Activated CD8-positive, alpha-beta T cell treated with anti-CD3 and anti-CD28 coated beads for 36 hours (primary cell): ENCODE data around the gene ANXA2. TPM values are rescaled to one million over a fixed set of nuclear protein-coding genes. Genes with fewer than 3 reads are reported as not detected.

ENCODE experiments used
- ATAC-seq: fragments of 200-7000 bp; cut with Tn5 transposase; one replicate; pipeline ENCODE4 v1.10.0; 2021; ENCODE audit warnings: mild to moderate bottlenecking, moderate library complexity
- CTCF ChIA-PET: fragments of 350-600 bp; sonication (Branson Sonifier 250); formaldehyde crosslinking; loops from one replicate; lab custom pipeline; 2021; ENCODE audit warnings: antibody characterized with exemption; lab: Charles Lee
- POLR2A ChIA-PET: fragments of 350-600 bp; sonication (Branson Sonifier 250); formaldehyde crosslinking; loops from one replicate; lab custom pipeline; 2021; ENCODE audit warnings: antibody characterized with exemption; lab: Charles Lee
- DNase-seq: peaks from one replicate; pipeline ENCODE4 v3.0.0-alpha.2; 2020
- H3K27ac Mint-ChIP-seq: one replicate; pipeline ENCODE4 v1.8.0; 2021; ENCODE audit warnings: mild to moderate bottlenecking, mixed read lengths
- H3K27me3 Mint-ChIP-seq: one replicate; pipeline ENCODE4 v1.8.0; 2021; ENCODE audit warnings: mixed read lengths
- H3K36me3 Mint-ChIP-seq: one replicate; pipeline ENCODE4 v1.8.0; 2021; ENCODE audit warnings: low read depth, mixed read lengths
- H3K4me1 Mint-ChIP-seq: one replicate; pipeline ENCODE4 v1.8.0; 2021; ENCODE audit warnings: low read depth, mixed read lengths
- H3K4me3 Mint-ChIP-seq: one replicate; pipeline ENCODE4 v1.8.0; 2021; ENCODE audit warnings: mild to moderate bottlenecking, moderate library complexity, mixed read lengths
- H3K9me3 Mint-ChIP-seq: one replicate; pipeline ENCODE4 v1.8.0; 2021; ENCODE audit warnings: mixed read lengths
- intact Hi-C: fragments of 100-400 bp; cut with micrococcal nuclease; formaldehyde crosslinking; loops from one replicate; pipeline ENCODE4 v1.10.0; 2022
- total RNA-seq, 2 experiments: library from RNA; stranded (reverse); gene quantifications; one replicate each; pipeline ENCODE4 v1.2.3, GENCODE V29; 2021
- TF ChIP-seq, protein P1 (sequence below): fragments of 200-600 bp; IDR thresholded peaks from one replicate; pipeline ENCODE4 v1.8.0; 2022; ENCODE audit warnings: antibody characterized with exemption, mild to moderate bottlenecking

ANXA2 gene
- total RNA-seq, 2 experiments from 2014 or later = 57.9 to 60.2 TPM

DNA sequence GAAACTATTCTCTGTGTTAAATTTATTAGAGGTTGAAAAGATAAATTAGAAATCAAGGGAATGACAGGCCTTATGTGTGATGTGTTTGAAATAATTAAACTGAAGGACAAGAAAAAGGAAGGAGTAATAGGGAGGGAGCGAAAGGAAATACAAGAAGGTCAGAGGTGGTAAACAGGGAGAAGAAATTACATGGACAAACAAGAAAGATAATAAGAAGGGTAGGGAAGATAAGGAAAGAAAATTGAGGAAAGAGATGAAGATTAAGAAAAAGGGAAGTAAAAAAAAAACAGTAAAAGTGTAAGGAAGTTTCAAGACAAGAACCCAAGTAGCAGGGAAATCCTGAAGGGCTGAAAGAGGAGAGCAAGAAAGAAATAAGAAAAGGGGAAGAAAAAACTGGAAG is 26.2 kb upstream of the ANXA2 start:
- ChIA-PET POLR2A (no interaction called here), CTCF (no interaction called here)
- Mint-ChIP-seq H3K36me3 (peaks cover 22% of the 10 kb centered on the region), H3K27ac (no peak overlapping the region), H3K4me3 (no peak overlapping the region), H3K9me3 (no peaks in the 10 kb centered on the region), H3K27me3 (no peaks in the 10 kb centered on the region), H3K4me1 (peaks cover 4% of the 10 kb centered on the region)
- ATAC-seq = no peak
- TF ChIP-seq, protein P1, sequence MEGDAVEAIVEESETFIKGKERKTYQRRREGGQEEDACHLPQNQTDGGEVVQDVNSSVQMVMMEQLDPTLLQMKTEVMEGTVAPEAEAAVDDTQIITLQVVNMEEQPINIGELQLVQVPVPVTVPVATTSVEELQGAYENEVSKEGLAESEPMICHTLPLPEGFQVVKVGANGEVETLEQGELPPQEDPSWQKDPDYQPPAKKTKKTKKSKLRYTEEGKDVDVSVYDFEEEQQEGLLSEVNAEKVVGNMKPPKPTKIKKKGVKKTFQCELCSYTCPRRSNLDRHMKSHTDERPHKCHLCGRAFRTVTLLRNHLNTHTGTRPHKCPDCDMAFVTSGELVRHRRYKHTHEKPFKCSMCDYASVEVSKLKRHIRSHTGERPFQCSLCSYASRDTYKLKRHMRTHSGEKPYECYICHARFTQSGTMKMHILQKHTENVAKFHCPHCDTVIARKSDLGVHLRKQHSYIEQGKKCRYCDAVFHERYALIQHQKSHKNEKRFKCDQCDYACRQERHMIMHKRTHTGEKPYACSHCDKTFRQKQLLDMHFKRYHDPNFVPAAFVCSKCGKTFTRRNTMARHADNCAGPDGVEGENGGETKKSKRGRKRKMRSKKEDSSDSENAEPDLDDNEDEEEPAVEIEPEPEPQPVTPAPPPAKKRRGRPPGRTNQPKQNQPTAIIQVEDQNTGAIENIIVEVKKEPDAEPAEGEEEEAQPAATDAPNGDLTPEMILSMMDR = no peak
- intact Hi-C loops = no loop called here
- DNase-seq = no peak

DNA sequence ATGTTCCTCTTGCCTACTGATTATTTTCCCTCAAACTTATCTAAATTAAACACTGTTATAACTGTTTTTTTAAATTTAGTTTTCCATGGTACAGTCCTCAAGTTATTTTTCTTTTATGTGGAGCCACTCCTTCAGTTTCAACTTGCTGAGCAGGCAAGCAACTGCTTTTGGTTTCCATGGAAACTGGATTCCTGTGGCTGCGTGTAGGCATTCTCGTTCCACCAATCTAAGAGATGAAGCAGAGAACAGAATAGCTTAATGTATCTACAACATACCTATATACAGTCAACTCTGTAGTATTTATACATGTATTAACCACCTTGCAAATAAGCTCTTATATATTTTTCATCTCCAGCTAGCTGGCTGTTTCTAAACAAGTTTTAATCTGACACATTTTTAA is 25.8 kb upstream of the ANXA2 start:
- Mint-ChIP-seq H3K4me3 (no peak overlapping the region), H3K4me1 (peaks cover 4% of the 10 kb centered on the region), H3K27me3 (no peaks in the 10 kb centered on the region), H3K9me3 (no peaks in the 10 kb centered on the region), H3K36me3 (peaks cover 22% of the 10 kb centered on the region), H3K27ac (no peak overlapping the region)
- DNase-seq (no peak), ATAC-seq (no peak)
- CTCF ChIA-PET = no interaction called here
- intact Hi-C loops = no loop called here
- POLR2A ChIA-PET = interaction anchor here (1.2 kb wide), 1 partner anchor 55 kb away, joined by 3 read pairs; no protein-coding TSS in a partner anchor
- TF ChIP-seq, protein P1 = no peak

DNA sequence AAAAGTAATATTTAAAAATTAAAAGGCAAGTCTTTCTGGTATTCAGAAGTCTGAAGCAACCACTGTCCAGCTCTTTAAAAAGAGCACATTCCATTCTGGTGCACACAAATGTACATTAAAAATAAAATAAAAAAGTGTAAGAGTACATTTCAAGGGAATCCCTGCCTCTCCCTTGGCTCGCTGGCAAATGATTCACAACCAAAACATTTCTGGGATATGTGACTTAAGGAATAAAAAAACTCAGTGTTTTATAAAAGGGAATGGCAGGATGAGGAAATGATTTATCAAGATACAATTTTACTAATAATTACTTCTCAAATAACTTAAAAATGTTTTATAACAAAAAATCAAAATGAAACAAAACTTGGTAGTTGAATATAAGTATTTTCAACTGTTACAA is 23.8 kb upstream of the ANXA2 start:
- H3K4me1 Mint-ChIP-seq = peaks cover 4% of the 10 kb centered on the region
- H3K4me3 Mint-ChIP-seq = no peak overlapping the region
- intact Hi-C loops = no loop called here
- CTCF ChIA-PET = interaction anchor here (1.2 kb wide), 1 partner anchor 9 kb away, joined by 3 read pairs; no protein-coding TSS in a partner anchor
- H3K27ac Mint-ChIP-seq = no peak overlapping the region
- ATAC-seq (no peak), DNase-seq (no peak)
- POLR2A ChIA-PET = no interaction called here
- H3K36me3 Mint-ChIP-seq = peaks cover 17% of the 10 kb centered on the region
- TF ChIP-seq, protein P1 = no peak
- H3K27me3 Mint-ChIP-seq = no peaks in the 10 kb centered on the region
- no peaks in the 10 kb centered on the region for H3K9me3 Mint-ChIP-seq

DNA sequence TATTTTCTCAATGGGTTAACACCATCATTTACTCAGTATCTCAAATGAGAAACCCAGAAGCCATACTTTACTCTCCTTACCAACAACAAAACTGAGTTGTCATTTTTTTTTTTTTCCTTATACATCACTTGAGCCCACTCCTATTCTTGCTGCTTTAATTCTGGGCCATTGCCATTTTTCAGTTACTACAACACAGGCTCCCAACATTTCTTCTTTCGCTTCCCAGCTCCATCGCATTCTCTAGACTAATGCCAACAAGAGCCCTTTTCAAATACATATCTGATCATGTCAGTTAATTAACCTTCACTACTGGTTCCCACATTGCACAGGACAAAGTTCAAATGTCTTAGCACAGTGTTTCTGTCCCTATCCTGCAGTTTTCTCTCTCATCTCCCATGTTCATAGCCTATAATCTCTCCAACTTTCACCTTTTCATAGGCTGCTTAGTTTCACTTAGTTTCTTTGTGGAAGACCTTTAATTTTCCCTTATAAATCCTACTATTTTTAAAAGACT is 22.5 kb upstream of the ANXA2 start:
- H3K27ac Mint-ChIP-seq = no peak overlapping the region
- H3K9me3 Mint-ChIP-seq = no peaks in the 10 kb centered on the region
- H3K27me3 Mint-ChIP-seq = no peaks in the 10 kb centered on the region
- ATAC-seq (no peak), DNase-seq (no peak)
- H3K4me3 Mint-ChIP-seq = no peak overlapping the region
- peaks cover 4% of the 10 kb centered on the region for H3K4me1 Mint-ChIP-seq
- intact Hi-C loops = no loop called here
- ChIA-PET POLR2A (interaction anchor here (1.1 kb wide), 1 partner anchor 61 kb away, joined by 3 read pairs; no protein-coding TSS in a partner anchor), CTCF (interaction anchor here (0.9 kb wide), 1 partner anchor 10 kb away, joined by 3 read pairs; no protein-coding TSS in a partner anchor)
- H3K36me3 Mint-ChIP-seq = peaks cover 17% of the 10 kb centered on the region
- TF ChIP-seq, protein P1 = no peak

- ChIA-PET CTCF (interaction anchor here (0.9 kb wide), 1 partner anchor 10 kb away, joined by 3 read pairs; no protein-coding TSS in a partner anchor), POLR2A (interaction anchor here (1.1 kb wide), 1 partner anchor 61 kb away, joined by 3 read pairs; no protein-coding TSS in a partner anchor)
- Mint-ChIP-seq H3K9me3 (no peaks in the 10 kb centered on the region), H3K36me3 (peaks cover 14% of the 10 kb centered on the region), H3K4me1 (peaks cover 4% of the 10 kb centered on the region), H3K27ac (no peak overlapping the region), H3K4me3 (no peak overlapping the region), H3K27me3 (no peaks in the 10 kb centered on the region)
- ATAC-seq (no peak), DNase-seq (no peak)
- intact Hi-C loops = no loop called here
- TF ChIP-seq, protein P1 = no peak
Observed at GRCh38 chr15:60419753-60420152, 22.0 kb upstream of the ANXA2 start.
